HCT116 (cell line): ENCODE results near the gene CAPN9.

Source experiments
- CTCF ChIP-seq, 3 experiments: fragments of 200-600 bp in 1 of 3; sonication (generic) in 1 of 3; IDR thresholded peaks in 2 of 3; conservative IDR thresholded peaks in 1 of 3; 2 replicates each; pipeline ENCODE4 v1.5.1; 2012 to 2017; ENCODE audit warnings: low read depth in 2 of 3, low read length in 2 of 3, antibody characterized with exemption in 1 of 3, borderline replicate concordance in 1 of 3, control low read depth in 1 of 3, mild to moderate bottlenecking in 1 of 3, mixed read lengths in 1 of 3, mixed run types in 1 of 3, moderate library complexity in 1 of 3; ENCODE audit not compliant: insufficient read depth in 1 of 3
- POLR2A ChIP-seq: IDR thresholded peaks from 2 replicates; pipeline ENCODE4 v1.7.0; 2011; ENCODE audit warnings: borderline replicate concordance; ENCODE audit not compliant: insufficient read depth, insufficient read length; ENCODE audit errors: extremely low read depth
- REST ChIP-seq: IDR thresholded peaks from 2 replicates; pipeline ENCODE4 v1.6.1; 2012; ENCODE audit warnings: low read depth

- TF ChIP-seq REST (no peak), CTCF (IDR thresholded peaks at IDR 0.05 in 2 of 3, conservative IDR thresholded peaks at IDR 0.05 in 1 of 3; ENCODE audit: borderline replicate concordance in 1 of 3, insufficient read depth in 1 of 3, low read depth in 2 of 3, low read length in 2 of 3) (no peak), POLR2A (no peak)
These were observed 40.1 kb upstream of the CAPN9 start for GRCh38 chr1:230706887-230707731.
